D721Med (cell line): ENCODE measurements around the gene SLC4A8.

Experiments used
- DNase-seq: peaks from one replicate; pipeline ENCODE4 v3.0.0; 2011; ENCODE audit warnings: low spot score; ENCODE audit not compliant: insufficient read length
- FAIRE-seq: peaks from 2 replicates; lab custom pipeline; 2011; peaks lifted over from hg19 to GRCh38; lab: Jason Lieb, UNC
- TF ChIP-seq, protein P1 (sequence below): IDR thresholded peaks from 2 replicates; pipeline ENCODE4 v1.5.1; 2012; ENCODE audit warnings: mild to moderate bottlenecking, control low read depth; ENCODE audit not compliant: insufficient read depth; ENCODE audit errors: missing control alignments

The SLC4A8 gene

GRCh38 chr12:51428256-51428655 is 3.6 kb downstream of the SLC4A8 start:
- FAIRE-seq = peak; percentile 94
- TF ChIP-seq, protein P1, sequence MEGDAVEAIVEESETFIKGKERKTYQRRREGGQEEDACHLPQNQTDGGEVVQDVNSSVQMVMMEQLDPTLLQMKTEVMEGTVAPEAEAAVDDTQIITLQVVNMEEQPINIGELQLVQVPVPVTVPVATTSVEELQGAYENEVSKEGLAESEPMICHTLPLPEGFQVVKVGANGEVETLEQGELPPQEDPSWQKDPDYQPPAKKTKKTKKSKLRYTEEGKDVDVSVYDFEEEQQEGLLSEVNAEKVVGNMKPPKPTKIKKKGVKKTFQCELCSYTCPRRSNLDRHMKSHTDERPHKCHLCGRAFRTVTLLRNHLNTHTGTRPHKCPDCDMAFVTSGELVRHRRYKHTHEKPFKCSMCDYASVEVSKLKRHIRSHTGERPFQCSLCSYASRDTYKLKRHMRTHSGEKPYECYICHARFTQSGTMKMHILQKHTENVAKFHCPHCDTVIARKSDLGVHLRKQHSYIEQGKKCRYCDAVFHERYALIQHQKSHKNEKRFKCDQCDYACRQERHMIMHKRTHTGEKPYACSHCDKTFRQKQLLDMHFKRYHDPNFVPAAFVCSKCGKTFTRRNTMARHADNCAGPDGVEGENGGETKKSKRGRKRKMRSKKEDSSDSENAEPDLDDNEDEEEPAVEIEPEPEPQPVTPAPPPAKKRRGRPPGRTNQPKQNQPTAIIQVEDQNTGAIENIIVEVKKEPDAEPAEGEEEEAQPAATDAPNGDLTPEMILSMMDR = no peak
- peak; percentile 64 for DNase-seq

DNA sequence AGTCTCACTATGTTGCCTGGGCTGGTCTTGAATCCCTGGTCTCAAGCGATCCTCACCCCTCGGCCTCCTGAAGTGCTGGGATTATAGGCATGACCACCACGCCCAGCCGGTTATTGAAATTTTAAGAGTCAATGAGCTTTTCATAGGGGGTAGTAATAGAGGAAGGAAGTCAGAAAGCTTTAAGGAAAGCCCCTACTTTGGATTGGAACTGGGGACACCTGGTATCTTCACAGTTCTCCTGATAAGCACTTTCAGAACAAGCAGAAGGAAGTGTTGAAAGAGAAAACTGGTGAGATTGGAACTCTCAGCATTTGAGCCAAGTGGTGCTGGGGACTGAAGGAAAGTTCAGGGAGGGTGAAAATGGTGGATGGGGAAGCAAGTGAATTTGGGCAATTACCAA is 5.1 kb downstream of the SLC4A8 start:
- TF ChIP-seq, protein P1 = no peak

DNA sequence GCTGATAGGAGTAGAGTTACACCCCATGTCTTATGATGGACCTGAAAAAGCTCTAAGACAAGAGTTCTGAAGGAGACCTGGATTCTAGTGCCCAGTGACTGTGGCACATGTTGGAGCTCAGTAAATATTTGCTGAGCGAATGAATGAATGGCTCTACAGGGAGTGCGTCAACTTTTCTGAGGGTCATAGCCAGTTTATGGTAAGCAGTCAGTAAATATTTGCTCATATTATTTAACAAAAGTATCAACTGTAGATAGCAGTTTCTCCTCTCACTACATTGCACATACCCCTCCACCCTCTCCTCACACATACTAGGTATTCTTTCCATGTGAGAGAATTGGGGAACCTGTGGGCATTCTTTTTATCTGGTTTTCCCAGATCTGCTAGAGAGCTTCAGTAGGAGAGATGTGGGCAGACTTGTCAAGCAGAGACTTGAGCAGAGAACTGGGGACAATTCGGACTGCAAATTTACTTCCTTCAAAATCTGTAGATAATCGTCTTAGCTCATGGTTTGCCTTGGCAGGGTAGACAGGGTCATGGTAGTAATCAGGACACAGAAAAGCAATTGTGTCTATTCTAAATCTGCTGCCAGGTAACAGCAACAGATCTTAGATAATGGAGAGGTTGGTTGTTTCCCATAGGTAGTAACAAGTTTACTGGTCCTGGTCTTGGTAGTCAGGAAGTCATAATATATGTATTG is 5.7 kb downstream of the SLC4A8 start:
- FAIRE-seq (peak; percentile 58), DNase-seq (no peak)
- TF ChIP-seq, protein P1 = no peak

More for the DNA sequence above, 5.1 kb downstream of the SLC4A8 start:
- DNase-seq (no peak), FAIRE-seq (no peak)

DNA sequence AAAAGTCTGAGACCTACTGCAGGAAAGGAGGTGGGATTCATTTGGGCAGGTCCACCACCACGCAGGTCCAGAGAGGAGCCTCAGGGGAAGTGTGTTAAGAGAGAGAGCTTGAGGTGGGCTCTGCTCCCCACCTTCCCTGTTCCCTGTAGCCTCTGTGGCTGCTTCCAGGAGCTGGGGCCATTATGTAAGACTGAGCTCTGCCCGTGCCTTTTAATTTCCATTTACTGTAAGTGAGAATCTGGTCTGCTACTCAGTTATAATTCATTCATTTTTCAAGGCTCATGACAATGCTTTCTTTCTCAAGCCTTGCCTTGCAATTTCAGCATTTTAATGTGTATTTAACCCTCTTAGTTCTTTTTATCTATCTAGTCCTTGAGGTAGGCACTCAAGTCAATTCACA is 8.3 kb downstream of the SLC4A8 start:
- TF ChIP-seq, protein P1 = no peak
- FAIRE-seq (no peak), DNase-seq (no peak)

DNA sequence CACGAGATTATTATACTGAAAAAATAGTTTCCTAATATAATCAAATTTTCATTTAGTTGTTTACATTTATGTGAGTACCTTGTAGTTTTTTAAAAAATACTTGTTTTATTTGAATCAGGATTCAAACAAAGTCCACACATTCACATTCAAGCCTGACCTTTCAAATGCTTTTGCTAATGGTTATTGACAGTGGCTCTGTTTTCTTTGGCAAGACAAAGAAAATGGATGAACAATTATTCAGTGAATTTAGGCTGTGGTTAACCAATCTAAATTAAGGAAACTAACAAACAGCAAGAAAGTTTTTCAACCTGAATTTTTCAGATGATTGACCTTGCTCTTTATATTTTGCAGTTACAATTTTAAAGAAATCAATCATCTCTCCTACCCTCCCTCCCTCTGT is 9.7 kb downstream of the SLC4A8 start:
- TF ChIP-seq, protein P1 = no peak
- DNase-seq (no peak), FAIRE-seq (no peak)

- DNase-seq = no peak
- TF ChIP-seq, protein P1 = no peak
- no peak for FAIRE-seq
Observed at GRCh38 chr12:51437431-51437830, 12.8 kb downstream of the SLC4A8 start.

- DNase-seq = no peak
- no peak for FAIRE-seq
Observed at GRCh38 chr12:51439330-51439729, 14.7 kb downstream of the SLC4A8 start.

More at GRCh38 chr12:51439330-51439729, 14.7 kb downstream of the SLC4A8 start:
- TF ChIP-seq, protein P1 = no peak
